NCI-H1092 (cell line): ENCODE results near the gene EDN3.
"Not testable (repeated sequence)": the region's sequence is repeated elsewhere in the genome, so short reads cannot be mapped to it uniquely, and the experiment has no call there.

ENCODE experiments used
- DNase-seq: peaks from one replicate; lab custom pipeline; 2025; lab: John Stamatoyannopoulos, UW

The EDN3 gene

DNA sequence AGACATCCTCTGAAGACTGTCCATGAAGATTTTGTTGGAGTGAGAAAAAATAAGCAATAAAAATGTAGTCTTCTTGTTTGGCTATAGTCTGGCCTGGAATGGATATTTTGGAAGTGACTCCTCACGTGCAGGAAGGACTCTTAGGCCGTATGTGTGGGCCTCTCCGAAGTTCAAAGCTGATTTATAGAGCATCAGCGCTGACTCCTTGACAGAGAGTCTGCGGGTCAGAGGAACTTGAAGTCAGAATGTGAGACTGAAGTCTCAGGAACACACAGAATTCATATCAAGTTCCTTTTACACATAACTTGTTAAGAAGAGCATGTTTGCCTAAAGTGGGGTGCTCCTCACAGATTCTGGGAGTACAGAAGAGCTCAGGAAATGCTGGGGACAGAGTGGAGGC is 36.1 kb downstream of the EDN3 start:
- DNase-seq = no peak

DNA sequence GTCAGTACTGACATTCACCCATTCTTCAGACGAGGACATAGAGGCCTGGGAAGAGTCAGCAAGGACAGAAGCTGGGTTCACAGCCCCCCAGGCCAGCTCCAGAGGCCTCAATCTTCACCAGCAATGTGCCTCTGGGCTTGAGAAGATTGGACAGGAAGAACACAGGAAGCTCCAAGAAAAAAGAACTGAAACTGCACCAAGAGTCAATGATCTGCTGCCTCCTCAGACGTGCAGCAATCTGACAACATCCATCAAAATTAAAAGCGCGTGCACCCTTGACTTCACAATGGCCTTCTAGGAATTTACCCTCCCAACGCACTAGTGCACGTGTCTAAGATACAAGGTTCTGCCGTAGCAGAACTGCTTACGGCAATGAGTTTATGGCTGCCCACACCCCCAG is 38.0 kb downstream of the EDN3 start:
- DNase-seq = not testable (repeated sequence)

DNA sequence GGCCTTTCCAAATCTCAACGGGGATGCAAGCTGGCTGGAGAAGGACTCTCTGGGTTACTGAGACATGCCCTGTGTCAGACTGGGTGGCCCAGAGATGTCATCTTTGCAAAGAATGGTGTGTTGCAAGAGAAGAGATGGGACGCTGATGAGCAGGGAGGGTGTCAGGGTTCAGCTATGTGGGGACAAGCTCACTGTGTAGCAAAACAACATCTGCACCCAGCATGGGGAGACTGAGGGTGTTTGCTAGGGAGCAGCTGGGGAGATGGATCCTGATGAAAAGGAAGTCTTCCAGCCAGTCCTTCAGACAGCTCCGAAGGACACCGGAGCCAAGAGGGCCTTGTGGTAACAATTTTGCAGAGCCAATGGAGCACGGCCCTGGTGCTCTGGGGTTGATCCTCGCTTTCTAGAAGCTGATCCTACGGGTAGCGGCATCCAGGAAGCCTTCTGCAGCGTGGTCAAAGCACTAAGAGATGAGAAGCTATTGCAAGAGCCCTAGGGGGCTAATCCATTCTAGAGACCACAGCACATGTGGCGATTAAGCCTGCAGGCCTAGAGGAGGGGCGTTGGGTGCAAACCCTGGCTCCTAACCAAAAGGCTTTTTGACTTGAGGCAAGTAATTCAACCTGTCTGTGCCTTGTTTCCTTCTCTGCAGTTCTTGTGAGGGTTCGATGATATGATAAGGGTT is 39.9 kb downstream of the EDN3 start:
- no peak for DNase-seq

DNA sequence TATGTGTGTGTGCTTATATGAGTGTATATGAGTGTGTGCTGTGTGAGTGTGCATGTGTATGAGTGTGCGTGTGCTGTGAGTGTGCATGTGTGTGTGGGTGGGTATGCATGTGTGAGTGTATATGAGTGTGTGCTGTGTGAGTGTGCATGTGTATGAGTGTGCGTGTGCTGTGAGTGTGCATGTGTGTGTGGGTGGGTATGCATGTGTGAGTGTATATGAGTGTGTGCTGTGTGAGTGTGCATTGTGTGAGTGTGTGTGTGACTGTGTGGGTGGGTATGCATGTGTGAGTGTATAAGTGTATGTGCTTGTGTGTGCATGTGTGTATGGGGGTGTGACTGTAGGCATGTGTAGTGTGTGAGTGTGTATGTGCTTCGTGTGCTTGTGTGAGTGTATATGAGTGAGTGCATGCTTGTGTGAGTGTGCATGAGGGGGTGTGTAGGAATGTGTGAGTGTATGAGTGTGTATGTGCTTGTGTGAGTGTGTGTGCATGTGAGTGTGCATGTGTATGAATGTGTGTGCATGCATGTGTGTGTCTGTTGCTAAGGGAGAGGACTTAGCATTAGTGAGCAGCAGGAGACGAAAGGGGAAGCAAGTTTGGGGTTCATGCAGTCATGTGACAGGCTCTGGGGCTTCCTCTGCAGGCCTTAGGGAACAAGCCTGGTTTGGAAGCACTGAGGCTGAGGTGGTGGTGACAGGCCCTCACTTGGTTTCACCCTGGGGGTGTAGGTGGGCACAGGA is 41.0 kb downstream of the EDN3 start:
- not testable (repeated sequence) for DNase-seq

DNA sequence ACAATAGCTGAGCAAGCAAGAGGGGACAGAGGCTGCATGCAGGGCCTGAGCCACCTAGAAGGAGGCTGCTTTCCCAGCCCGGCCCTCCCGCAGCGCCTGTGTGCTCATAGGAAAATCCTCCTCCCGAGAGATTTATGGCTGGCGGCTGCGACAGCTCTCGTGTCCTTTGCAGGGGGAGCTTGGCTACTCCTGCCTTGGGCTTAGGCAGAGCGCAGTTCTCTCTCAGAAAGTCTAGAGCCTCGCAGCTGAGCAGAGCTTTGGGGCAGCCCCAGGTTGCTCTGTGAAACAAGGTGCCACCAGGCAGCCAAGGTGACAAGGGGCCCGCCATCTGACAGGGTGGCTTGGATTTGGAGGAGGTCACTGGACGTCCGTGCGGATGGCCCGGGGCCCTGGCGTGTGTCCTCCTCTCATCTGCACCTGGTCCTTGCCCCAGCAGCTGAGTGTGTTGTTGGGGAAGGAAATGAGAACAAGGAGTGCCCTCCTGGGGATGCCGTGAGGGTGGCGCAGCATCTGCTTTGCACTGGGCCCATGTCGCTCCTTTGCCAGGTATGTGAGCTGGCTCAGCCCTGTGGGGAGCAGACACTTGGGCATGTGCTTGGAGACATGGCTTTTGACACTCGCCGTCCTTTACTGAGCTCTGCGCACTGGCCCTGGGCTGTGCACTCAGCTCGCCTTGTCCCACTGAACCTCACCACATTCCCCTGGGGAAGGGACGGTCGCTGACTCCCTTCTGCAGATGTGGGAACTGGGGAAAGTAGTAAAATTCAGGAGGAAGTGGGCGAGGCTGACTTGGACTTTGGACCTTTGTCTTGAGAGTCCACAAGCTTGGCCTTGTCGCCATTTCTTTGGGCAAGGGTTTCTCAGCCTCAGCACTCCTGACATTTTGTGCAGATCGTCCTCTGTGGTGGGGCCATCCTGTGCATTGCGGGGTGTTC is 41.9 kb downstream of the EDN3 start:
- DNase-seq = no peak

DNA sequence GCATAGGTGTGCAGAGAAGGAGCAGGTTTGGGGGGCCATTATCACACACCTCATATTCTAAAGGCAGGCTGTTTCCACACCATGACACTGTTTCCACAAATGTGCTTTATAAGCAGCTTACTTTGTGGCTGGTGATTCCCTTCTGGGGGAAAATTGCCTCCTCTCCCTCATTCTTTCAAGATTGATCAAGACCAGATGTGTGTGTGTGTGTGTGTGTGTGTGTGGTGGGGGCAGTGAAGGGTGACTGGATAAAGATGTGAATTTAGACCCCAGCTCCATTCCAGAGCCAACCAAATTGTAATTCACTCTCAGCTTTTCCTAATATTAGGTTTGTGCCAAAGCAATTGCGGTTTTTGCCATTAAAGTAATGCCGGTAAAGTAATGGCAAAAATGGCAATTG is 45.6 kb downstream of the EDN3 start:
- no peak for DNase-seq

DNA sequence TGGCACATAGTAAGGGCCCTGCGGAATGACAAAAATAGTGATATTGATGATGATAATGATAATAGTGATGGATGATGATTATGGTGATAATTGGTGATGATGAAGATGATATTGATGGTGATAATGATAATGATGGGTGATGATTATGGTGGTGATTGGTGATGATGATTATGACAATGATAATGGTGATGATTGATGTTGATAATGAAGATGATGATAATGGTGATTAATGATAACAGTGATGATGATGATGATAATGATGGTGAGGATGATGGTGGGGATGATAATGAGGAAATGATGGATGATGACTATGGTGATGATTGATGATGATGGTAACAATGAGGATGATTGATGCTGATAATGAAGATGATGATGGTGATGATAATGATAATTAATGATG is 48.9 kb downstream of the EDN3 start:
- DNase-seq = no peak

DNA sequence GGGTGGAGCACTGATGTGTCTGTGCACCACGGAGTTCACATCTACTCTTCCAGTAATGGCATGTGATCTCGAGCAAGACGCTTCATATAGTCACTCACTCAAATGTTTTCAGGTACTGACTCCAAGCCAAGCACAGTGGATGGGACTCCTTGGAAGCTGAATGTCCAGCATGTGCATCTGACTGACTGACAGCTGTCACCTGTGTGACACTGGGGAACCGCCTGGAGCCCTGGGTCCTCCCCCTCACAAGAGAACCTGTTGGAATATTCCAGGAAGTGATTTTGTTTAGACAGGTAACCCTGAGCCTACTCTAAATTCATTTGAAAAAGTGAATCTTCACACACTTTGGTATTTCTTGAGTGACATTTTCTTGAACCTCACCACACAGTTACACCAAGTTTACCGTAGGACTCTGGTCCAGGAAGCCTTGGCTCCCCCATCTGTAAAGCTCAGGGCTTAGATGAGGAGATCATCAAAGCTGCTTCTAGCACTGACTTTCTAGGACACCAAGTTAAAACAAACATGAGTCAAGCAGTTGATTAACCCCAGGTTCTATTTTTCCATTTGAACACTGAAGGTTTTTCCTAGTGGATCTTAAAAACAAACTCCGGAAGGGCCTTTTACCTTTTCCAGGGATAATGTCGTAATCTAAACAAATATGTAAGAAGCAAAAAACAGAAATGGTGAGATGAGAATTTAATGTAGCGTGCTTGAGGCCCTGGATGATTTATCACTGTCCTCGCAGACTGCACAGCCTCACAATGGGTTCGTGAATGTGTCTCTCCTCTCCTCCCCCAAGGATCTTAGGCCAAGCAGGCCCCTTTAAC is 50.1 kb downstream of the EDN3 start:
- DNase-seq = no peak

DNA sequence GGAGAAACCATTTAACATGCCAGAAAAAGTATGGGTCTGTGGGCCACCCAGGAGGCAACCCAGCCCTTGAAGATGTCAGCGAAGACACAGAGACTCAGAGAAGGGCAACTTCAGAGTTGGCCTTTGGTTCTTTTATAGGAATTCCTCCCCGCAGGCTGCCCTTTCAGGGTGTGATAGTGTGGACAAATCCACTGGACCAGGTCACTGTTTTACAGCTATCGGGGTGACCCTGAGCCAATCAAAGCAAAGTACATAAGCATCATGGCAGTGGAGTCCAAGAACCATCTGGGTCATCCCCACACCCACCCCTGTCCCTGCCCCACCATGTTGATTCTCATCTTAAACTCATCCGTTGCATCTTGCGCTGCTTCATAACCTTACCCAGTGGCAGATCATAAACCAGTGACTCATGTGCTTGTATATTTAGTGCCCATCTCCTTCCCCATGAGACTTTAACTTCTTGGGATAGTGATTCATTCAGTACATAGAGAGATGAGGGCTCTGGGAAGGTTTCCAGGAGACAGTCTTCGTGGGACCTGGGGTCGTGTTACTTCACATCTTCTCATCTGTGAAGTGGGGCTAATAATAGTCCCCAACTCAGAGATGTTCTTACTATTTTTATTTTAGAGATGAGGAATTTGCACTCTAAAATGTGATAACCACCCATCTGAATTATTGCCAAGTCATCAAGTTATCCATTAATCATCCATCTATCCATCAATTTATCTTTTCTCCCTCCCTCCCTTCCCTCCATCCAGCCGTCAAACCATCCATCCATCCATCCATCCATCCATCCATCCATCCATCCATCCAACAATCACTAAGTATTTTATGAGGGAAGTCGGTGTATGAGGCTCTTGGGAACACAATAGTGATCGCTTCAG is 51.0 kb downstream of the EDN3 start:
- no peak for DNase-seq

DNA sequence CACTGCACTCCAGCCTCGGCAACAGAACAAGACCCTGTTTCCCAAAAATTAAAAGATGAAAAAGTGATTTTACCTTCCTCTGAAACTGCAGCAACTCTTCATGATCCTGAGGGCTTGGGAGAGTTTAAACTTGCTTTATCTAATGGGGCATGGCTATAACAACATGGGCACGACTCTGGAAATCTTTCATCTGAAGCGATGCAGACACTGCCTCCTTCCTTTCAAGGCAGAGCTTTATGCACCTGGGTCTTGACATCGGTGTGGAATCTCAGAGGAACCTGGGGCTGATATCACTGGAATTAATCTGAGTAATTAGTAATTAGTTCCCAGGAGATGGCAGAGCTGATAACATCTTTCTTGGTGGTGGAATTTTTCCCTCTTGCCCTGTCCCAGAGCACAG is 52.1 kb downstream of the EDN3 start:
- no peak for DNase-seq

DNA sequence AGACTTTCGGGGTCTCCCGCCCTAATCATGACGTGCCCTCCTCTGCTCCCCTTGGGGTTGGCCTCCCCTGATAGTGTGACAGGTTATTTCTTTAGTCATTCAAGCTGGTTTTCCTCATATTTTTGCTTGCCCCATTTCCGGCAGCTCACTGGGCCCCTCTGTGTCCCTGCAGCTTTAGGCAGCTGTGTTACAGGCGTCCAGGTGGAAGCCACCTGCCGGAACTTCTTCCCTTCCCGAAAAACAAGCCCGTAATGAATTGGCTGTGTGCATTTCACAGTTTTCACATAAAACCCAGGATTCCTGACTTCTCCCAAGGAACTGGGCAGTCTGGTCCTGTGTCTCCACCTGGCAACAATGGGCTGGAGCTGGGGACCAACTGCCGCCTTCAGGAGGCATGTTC is 52.6 kb downstream of the EDN3 start:
- no peak for DNase-seq

DNA sequence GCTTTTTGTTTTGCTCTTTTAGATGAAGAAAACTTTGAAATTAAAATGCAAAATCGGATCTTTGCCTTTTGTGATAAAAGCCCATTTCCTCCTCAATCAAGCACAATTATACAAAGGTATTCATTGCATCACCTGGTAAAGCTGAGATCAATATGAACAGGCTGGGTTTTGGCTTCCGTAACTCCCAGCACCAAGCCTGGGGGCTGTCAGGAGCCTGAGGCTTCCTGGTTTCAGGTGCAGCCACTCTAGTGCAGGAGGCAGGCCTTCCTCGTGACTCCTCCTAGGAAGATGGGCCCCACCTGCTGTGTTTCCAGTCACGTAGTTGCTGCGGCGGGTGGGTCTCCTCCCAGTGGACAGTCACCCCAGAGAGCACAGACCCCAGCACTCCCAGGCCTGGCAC is 54.0 kb downstream of the EDN3 start:
- no peak for DNase-seq

DNA sequence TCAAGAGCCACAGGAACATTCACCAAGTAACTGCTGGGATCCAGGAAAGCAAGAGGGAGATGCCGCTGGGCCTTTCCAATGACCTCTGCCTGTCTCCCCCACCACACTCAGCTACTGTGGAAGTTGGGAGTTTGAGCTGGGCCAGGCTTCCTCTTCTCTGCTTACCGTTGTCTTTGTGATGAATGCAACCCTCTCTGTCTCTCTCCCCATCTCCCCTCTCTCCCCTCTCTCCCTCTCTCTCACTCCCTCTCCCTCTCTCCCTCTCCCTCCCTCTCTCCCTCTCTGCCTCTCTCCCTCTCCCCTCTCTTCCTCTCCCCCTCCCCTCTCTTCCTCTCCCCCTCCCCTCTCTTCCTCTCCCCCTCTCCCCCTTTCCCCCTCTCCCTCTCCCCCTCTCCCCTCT is 54.8 kb downstream of the EDN3 start:
- DNase-seq = no peak

DNA sequence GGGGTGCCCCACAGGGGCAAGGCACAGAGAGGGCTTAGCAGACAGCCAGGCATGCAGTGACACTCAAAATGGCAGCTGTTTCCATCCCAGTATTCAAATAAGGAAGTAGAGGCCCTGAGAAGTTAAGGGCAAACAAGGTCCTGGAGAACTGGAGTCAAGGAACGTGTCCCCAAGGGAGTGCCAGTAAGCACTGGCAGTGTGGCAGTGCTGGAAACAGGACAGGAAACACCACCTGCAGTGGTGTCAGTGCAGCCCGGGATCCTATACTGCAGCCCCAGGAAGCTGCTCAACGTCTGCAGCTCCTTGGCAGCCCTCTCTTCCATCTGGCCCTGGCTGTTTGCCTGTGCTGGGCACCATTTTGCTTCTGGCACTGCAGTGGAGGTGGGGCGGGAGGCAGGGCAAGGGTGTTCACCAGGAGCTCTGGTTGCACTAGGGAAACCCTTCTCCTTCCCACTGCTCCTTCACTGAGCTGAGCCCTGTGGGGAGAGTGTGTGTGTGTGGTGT is 56.3 kb downstream of the EDN3 start:
- DNase-seq = no peak

DNA sequence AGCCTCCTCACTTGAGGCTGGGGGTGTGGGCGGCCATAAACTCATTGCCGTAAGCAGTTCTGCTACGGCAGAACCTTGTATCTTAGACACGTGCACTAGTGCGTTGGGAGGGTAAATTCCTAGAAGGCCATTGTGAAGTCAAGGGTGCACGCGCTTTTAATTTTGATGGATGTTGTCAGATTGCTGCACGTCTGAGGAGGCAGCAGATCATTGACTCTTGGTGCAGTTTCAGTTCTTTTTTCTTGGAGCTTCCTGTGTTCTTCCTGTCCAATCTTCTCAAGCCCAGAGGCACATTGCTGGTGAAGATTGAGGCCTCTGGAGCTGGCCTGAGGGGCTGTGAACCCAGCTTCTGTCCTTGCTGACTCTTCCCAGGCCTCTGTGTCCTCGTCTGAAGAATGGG is 58.4 kb downstream of the EDN3 start:
- not testable (repeated sequence) for DNase-seq

DNA sequence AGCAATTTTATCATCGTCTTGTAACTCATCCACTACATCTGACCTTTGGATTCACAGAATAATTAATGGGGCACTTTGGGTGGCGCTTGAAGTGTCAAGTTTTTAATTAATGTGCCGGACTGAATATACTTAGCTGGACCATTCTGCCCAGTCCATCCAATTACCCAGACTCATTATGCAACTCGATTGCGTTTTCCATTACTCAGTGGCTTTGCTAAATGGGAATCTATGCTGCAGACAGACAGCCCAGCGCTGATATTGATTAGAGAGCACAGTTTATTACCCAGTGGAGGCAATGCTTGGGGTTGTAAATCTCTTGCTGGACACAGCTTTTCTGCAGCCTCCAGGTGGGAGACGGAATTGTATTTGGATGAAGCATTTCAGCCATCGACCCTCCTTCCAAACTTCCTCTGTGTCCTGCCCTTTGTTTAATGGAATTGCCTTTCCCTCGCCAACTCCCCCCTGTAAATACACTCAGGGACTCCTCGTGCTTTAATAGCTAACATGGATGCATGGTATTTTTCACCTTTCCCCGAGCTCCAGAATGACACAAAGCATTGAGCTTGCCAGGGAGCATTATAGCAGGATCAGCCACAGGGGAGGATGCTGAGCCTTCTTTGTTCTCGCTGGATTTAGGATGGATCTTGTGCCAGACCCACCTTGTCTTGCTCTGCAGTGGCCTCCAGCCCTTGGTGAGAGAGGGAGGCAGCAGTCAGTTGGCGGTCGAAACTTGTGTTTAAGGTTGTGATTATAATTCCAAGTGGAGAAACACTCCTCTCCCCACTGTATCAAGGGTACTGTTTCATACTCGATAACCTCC is 59.7 kb downstream of the EDN3 start:
- no peak for DNase-seq

DNA sequence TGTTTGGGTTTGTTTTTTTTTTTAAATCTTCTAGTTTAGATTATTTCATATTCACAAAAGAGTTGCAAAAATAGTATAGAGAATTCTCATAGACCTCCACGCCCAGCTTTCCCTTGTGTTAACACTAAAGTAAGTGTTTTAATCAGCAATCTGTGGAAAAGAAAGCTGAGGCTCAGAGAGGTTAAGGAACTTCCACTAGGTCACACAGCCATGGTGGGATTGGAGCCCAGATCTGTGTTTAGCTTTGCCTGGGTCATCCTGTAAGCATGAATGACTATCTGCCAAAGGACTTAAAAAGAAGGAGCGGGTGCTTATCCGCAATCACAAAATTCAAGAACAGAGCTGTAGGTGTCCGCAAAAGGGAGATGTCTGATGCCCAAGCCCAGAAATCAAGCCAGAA is 60.5 kb downstream of the EDN3 start:
- DNase-seq = no peak

DNA sequence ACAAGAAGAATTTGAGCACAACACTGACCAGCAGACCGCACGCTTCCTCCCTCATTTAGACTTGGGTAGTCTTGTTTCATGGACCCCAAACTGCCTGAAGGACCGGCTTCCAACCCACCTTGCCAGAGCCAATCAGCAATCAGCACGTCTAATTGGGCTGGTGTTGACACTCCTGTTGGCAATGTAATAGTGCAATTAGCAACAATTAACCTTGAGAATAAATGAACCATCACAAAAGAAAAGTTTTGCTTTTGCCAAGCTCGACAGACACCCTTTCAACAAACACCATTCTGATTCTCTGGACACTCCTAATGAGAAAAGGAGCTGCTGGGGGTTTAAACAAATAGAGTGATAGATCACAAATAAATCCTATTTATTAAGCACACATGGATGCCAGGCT is 61.0 kb downstream of the EDN3 start:
- DNase-seq = no peak

DNA sequence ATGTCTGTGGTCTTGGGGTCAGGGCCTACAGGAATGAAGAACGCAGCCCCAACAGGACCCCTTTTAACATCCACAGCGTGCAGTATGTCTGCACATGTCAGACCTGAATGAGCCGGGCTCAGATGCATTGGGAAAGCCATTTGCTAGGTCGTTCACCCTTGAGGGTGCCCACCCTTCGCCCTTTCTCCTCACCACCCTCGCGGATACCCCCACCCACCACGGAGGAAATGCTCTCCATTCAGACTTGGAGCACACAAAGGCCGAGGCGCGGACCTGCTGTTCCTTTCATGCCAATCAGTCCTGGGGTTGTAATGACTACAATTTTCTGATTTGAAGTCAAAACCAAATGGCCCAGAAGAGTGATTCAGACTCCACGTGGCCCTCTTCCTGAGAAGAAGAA is 62.7 kb downstream of the EDN3 start:
- no peak for DNase-seq

DNA sequence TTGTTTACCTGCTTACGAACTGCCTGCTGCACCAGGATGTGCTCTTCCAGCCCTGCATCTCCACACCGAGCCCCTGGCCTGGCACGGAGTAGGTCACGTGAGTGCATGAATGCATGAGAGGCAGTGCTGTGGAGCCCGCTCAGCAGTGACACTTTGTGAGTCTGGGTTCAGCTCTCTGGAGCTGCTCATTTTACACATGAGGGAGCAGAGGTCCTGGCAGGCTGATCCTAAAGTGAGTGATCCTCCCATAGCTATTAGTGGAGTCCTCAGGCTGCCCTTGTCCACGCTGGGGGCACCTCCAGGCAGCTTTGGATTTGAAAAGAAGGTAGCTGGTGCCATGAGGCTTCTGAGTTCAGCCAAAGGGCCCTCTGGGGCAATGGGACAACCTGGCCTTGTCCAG is 64.2 kb downstream of the EDN3 start:
- DNase-seq = no peak
